Liver (tissue), 9 donors: ENCODE data around the gene TCAP. TPM values are rescaled to one million over a fixed set of nuclear protein-coding genes. Genes with fewer than 3 reads are reported as not detected.

ENCODE experiments used
- DNase-seq: peaks from one replicate; pipeline ENCODE4 v3.0.0-alpha.2; 2017; ENCODE audit warnings: low spot score
- H3K27ac ChIP-seq, 2 donors: one replicate each; pipeline ENCODE4 v1.7.0; 2013; ENCODE audit warnings: inconsistent platforms in 2 of 2, low read length in 2 of 2, control low read depth in 1 of 2, low read depth in 1 of 2, mild to moderate bottlenecking in 1 of 2
- H3K27me3 ChIP-seq, 4 donors: one replicate each; pipeline versions ENCODE4 v1.6.1 to v1.7.0; 2013; ENCODE audit warnings: low read length in 3 of 4, inconsistent platforms in 1 of 4, mild to moderate bottlenecking in 1 of 4, moderate library complexity in 1 of 4; ENCODE audit not compliant: control insufficient read depth in 4 of 4, insufficient read depth in 4 of 4
- H3K36me3 ChIP-seq, 4 donors: one replicate each; pipeline versions ENCODE4 v1.6.1 to v1.7.0; 2013; ENCODE audit warnings: low read length in 3 of 4, mild to moderate bottlenecking in 3 of 4, low read depth in 1 of 4, moderate library complexity in 1 of 4; ENCODE audit not compliant: control insufficient read depth in 4 of 4, insufficient read depth in 3 of 4
- H3K4me1 ChIP-seq, 4 donors: one replicate each; pipeline versions ENCODE4 v1.6.1 to v1.7.0; 2013; ENCODE audit warnings: low read length in 3 of 4, mild to moderate bottlenecking in 3 of 4, moderate library complexity in 1 of 4; ENCODE audit not compliant: control insufficient read depth in 4 of 4, insufficient read depth in 4 of 4
- H3K4me3 ChIP-seq, 3 donors: one replicate each; pipeline versions ENCODE4 v1.6.1 to v1.7.0; 2013; ENCODE audit warnings: low read length in 3 of 3, control low read depth in 1 of 3, low read depth in 1 of 3, mild to moderate bottlenecking in 1 of 3
- H3K9ac ChIP-seq, 2 donors: one replicate each; pipeline ENCODE4 v1.7.0; 2013; ENCODE audit warnings: low read length in 2 of 2, mild to moderate bottlenecking in 2 of 2, moderate library complexity in 2 of 2, control low read depth in 1 of 2, low read depth in 1 of 2
- H3K9me3 ChIP-seq, 4 donors: one replicate each; pipeline versions ENCODE4 v1.6.1 to v1.7.0; 2013; ENCODE audit warnings: low read length in 3 of 4; ENCODE audit not compliant: control insufficient read depth in 4 of 4
- FOXA2 ChIP-seq: IDR thresholded peaks from 2 replicates; pipeline ENCODE4 v1.6.1; 2016; ENCODE audit warnings: antibody characterized with exemption
- GABPA ChIP-seq, 2 donors: IDR thresholded peaks in 1 of 2; conservative IDR thresholded peaks in 1 of 2; 2 replicates each; pipeline ENCODE4 v1.6.1; 2016; ENCODE audit warnings: antibody characterized with exemption in 2 of 2, mild to moderate bottlenecking in 1 of 2, moderate library complexity in 1 of 2
- HNF4A ChIP-seq, 2 donors: conservative IDR thresholded peaks; 2 replicates each; pipeline ENCODE4 v1.6.1; 2016; ENCODE audit warnings: antibody characterized with exemption in 2 of 2, mild to moderate bottlenecking in 2 of 2
- NR2F2 ChIP-seq: IDR thresholded peaks from 2 replicates; pipeline ENCODE4 v1.6.1; 2016; ENCODE audit warnings: antibody characterized with exemption
- RXRA ChIP-seq, 2 donors: IDR thresholded peaks; 2 replicates each; pipeline ENCODE4 v1.6.1; 2017 to 2018; ENCODE audit warnings: antibody characterized with exemption in 2 of 2, mild to moderate bottlenecking in 1 of 2
- SP1 ChIP-seq: IDR thresholded peaks from 2 replicates; pipeline ENCODE4 v1.6.1; 2018; ENCODE audit warnings: antibody characterized with exemption, mild to moderate bottlenecking
- WGBS: extraction: QIAGEN DNeasy Blood & Tissue Kit; methylation state at CpG from one replicate; pipeline ENCODE4 v1.1.7; 2013; 5-methylcytosine and 5-hydroxymethylcytosine counted together
- polyA plus RNA-seq, 2 donors: library from polyadenylated mRNA; stranded (reverse) in 1 of 2; unstranded in 1 of 2; fragments of 200-250 nt in 1 of 2; fragments of >200 nt in 1 of 2; fragmentation: Nextera tagmentation in 1 of 2; extraction: Ambion mirVana in 1 of 2; gene quantifications; one replicate each; pipeline versions ENCODE4 v1.2.1 to v1.2.3, GENCODE V29; 2013 to 2015
- total RNA-seq, 2 donors: library from RNA; depleted of rRNA; stranded (reverse); fragments of >200 nt; gene quantifications; one replicate each; pipeline ENCODE4 v1.2.3, GENCODE V29; 2014
- TF ChIP-seq, protein P1 (sequence below): IDR thresholded peaks from 2 replicates; pipeline ENCODE4 v1.6.1; 2016; ENCODE audit warnings: antibody characterized with exemption
- TF ChIP-seq, protein P2 (sequence below): IDR thresholded peaks from 2 replicates; pipeline ENCODE4 v1.6.1; 2016; ENCODE audit warnings: antibody characterized with exemption
- TF ChIP-seq, protein P3 (sequence below): IDR thresholded peaks from 2 replicates; pipeline ENCODE4 v1.6.1; 2016; ENCODE audit warnings: antibody characterized with exemption, mild to moderate bottlenecking
- donor health status: healthy.
- donor health status: healthy.
- donor health status: healthy.
- donor health status: healthy.
- donor health status: healthy.

TCAP gene
- total and polyA plus RNA-seq, 4 donors = 0.14 to 0.67 (median 0.22) TPM; not detected in 1

DNA sequence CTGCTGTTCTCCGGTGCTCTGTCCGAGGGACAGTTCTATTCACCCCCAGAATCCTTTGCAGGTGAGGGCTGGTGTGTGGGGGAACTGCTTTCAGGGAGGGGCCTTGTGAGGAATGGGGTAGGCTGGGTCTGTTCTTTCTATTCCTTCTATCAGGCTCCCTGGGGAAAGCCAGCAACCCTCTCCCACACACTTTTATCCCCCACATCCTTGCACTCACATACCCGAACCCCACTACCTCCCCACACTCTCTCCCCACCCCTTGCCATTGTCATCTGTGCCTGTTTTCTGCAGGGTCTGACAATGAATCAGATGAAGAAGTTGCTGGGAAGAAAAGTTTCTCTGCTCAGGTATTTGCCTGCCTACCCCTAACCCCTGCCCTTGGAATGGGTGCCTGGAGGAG lies 6.4 kb upstream of the TCAP start:
- no peak for TF ChIP-seq SP1
- TF ChIP-seq, protein P1, sequence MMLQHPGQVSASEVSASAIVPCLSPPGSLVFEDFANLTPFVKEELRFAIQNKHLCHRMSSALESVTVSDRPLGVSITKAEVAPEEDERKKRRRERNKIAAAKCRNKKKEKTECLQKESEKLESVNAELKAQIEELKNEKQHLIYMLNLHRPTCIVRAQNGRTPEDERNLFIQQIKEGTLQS = no peak
- no peak for TF ChIP-seq FOXA2
- no peak for TF ChIP-seq HNF4A (conservative IDR thresholded peaks at IDR 0.05)
- TF ChIP-seq, protein P2, sequence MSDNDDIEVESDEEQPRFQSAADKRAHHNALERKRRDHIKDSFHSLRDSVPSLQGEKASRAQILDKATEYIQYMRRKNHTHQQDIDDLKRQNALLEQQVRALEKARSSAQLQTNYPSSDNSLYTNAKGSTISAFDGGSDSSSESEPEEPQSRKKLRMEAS = no peak
- no peaks in the 10 kb centered on the region for H3K27me3 ChIP-seq
- no peaks in the 10 kb centered on the region for H3K9me3 ChIP-seq
- H3K4me3 ChIP-seq = no peak overlapping the region
- peaks cover 0 to 16% (median 4%) of the 10 kb centered on the region in 4 donors for H3K36me3 ChIP-seq
- 97% methylated on average over 3 of the region's 3 CpGs for WGBS
- peak overlapping the region in 1 of 2 donors; percentile 17 for H3K27ac ChIP-seq
- no peak for DNase-seq
- H3K9ac ChIP-seq = no peak overlapping the region
- H3K4me1 ChIP-seq = peaks cover 8 to 37% (median 28%) of the 10 kb centered on the region in 4 donors

DNA sequence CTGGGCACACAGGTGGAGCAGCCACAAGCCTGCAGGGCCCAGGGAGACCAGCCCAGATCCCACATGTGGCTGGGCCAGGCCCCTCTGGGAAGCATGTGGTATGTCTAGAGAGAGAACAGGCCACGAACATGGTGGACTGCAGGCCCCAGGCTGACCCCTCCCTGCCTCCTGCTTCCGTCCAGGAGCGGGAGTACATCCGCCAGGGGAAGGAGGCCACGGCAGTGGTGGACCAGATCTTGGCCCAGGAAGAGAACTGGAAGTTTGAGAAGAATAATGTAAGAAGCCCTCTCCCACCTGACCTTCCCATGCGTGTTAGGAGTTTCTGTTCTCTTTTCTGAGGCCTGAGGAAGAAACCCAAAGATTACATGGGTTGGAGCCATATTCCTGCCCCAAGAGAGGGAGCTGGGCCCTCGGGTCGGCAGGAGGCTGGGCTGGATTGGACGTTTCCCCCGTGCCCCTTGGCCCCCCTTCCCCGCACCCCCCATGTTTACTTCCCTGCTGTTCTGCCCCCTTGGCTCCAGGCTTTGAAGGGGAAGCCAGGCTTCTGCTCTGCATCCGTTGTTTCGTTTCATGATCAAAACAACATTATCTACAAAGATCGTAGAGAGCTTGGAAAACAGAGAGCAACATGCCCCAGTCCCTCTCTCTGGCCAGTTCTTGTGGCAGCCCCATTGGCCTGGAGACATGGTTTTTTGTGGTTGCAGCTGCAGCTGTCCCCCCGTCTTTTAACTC lies 5.7 kb upstream of the TCAP start:
- DNase-seq = no peak
- Histone ChIP-seq H3K9ac (no peak overlapping the region), H3K27me3 (no peaks in the 10 kb centered on the region), H3K27ac (peak overlapping the region; percentile 5 to 25), H3K9me3 (no peaks in the 10 kb centered on the region), H3K36me3 (peaks cover 0 to 16% (median 4%) of the 10 kb centered on the region in 4 donors), H3K4me1 (peaks cover 11 to 44% (median 34%) of the 10 kb centered on the region in 4 donors), H3K4me3 (no peak overlapping the region)
- TF ChIP-seq NR2F2 = peak; percentile 80
- TF ChIP-seq, protein P1 = no peak
- no peak for TF ChIP-seq GABPA (IDR thresholded peaks at IDR 0.05 in 1 of 2, conservative IDR thresholded peaks at IDR 0.05 in 1 of 2)
- WGBS = 68% methylated on average over 15 of the region's 15 CpGs

DNA sequence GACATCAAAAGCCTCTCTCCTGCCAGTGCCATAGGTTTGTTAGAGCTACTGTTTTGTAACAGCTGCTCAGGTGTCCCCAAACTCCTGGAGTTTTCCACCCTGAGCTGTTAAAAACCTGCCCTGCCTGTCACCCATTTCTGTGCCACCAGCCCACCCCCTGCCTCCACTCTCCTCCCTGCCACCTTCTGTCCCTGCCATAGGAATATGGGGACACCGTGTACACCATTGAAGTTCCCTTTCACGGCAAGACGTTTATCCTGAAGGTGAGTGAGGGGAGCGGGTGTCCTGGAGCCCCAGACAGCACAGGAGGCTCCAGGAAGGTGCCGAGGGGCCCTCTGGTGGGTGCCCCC lies 5.2 kb upstream of the TCAP start:
- no peak for TF ChIP-seq SP1
- TF ChIP-seq, protein P3, sequence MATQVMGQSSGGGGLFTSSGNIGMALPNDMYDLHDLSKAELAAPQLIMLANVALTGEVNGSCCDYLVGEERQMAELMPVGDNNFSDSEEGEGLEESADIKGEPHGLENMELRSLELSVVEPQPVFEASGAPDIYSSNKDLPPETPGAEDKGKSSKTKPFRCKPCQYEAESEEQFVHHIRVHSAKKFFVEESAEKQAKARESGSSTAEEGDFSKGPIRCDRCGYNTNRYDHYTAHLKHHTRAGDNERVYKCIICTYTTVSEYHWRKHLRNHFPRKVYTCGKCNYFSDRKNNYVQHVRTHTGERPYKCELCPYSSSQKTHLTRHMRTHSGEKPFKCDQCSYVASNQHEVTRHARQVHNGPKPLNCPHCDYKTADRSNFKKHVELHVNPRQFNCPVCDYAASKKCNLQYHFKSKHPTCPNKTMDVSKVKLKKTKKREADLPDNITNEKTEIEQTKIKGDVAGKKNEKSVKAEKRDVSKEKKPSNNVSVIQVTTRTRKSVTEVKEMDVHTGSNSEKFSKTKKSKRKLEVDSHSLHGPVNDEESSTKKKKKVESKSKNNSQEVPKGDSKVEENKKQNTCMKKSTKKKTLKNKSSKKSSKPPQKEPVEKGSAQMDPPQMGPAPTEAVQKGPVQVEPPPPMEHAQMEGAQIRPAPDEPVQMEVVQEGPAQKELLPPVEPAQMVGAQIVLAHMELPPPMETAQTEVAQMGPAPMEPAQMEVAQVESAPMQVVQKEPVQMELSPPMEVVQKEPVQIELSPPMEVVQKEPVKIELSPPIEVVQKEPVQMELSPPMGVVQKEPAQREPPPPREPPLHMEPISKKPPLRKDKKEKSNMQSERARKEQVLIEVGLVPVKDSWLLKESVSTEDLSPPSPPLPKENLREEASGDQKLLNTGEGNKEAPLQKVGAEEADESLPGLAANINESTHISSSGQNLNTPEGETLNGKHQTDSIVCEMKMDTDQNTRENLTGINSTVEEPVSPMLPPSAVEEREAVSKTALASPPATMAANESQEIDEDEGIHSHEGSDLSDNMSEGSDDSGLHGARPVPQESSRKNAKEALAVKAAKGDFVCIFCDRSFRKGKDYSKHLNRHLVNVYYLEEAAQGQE = no peak
- no peak for TF ChIP-seq RXRA (IDR thresholded peaks at IDR 0.05)
- no peak for TF ChIP-seq NR2F2
- no peak for TF ChIP-seq GABPA (IDR thresholded peaks at IDR 0.05 in 1 of 2, conservative IDR thresholded peaks at IDR 0.05 in 1 of 2)
- TF ChIP-seq, protein P1 = no peak
- Histone ChIP-seq H3K27me3 (no peaks in the 10 kb centered on the region), H3K4me3 (no peak overlapping the region), H3K9me3 (no peaks in the 10 kb centered on the region), H3K36me3 (peaks cover 0 to 16% (median 4%) of the 10 kb centered on the region in 4 donors), H3K9ac (no peak overlapping the region), H3K27ac (peak overlapping the region in 1 of 2 donors; percentile 25), H3K4me1 (peaks cover 11 to 49% (median 39%) of the 10 kb centered on the region in 4 donors)
- WGBS = 87% methylated on average over 5 of the region's 5 CpGs
- no peak for DNase-seq
